GM12878 (cell line): ENCODE data around the gene PREB. TPM values are rescaled to one million over a fixed set of nuclear protein-coding genes. Genes with fewer than 3 reads are reported as not detected.

Experiments
- ATAC-seq: fragments of 200-7000 bp; cut with Tn5 transposase; 3 replicates; pipeline ENCODE4 v1.9.1; 2020; ENCODE audit warnings: mild to moderate bottlenecking, moderate library complexity
- BruUV-seq: library from RNA; stranded (reverse); fragments of 400-500 nt; replicated peaks from 2 replicates; lab custom pipeline; 2021; lab: Mats Ljungman, UMichigan
- CTCF ChIA-PET: fragments of 300-600 bp; sonication (Branson Sonifier 250); formaldehyde crosslinking; extraction: SDS; loops from one replicate; lab custom pipeline; 2021; ENCODE audit warnings: inconsistent platforms; lab: Yijun Ruan, JAX
- POLR2A ChIA-PET: fragments of 350-600 bp; formaldehyde crosslinking; extraction: SDS; loops from one replicate; lab custom pipeline; 2021; ENCODE audit warnings: inconsistent platforms; lab: Charles Lee
- RAD21 ChIA-PET: fragments of 300-600 bp; sonication (Branson Sonifier 250); formaldehyde crosslinking; loops from one replicate; lab custom pipeline; 2023; ENCODE audit warnings: antibody characterized with exemption; ENCODE audit not compliant: unreplicated experiment; lab: Charles Lee
- SMC1A ChIA-PET: fragments of 300-600 bp; sonication (Branson Sonifier 250); formaldehyde crosslinking; loops from one replicate; lab custom pipeline; 2023; ENCODE audit not compliant: unreplicated experiment, uncharacterized antibody; lab: Charles Lee
- DNase-seq: peaks from one replicate; pipeline ENCODE4 v3.0.0-alpha.2; 2011; ENCODE audit warnings: low read depth, low spot score
- FAIRE-seq: peaks from 3 replicates; lab custom pipeline; 2011; peaks lifted over from hg19 to GRCh38; lab: Jason Lieb, UNC
- H2AFZ ChIP-seq: 2 replicates; pipeline ENCODE4 v1.6.0; 2011; ENCODE audit warnings: low read depth, low read length, control low read depth; ENCODE audit not compliant: control insufficient read depth
- H3K27ac ChIP-seq: 2 replicates; pipeline ENCODE4 v1.5.1; 2011; ENCODE audit warnings: control low read depth; ENCODE audit not compliant: control insufficient read depth, insufficient read depth
- H3K27me3 ChIP-seq, 2 experiments: replicated peaks in 1 of 2; 2 replicates each; pipeline versions ENCODE4 v1.6.0 to v1.6.1; 2011; ENCODE audit warnings: low read length in 1 of 2; ENCODE audit not compliant: control insufficient read depth in 2 of 2, insufficient read depth in 2 of 2
- H3K36me3 ChIP-seq, 2 experiments: 2 replicates each; pipeline ENCODE4 v1.5.1; 2011; ENCODE audit warnings: low read length in 1 of 2; ENCODE audit not compliant: control insufficient read depth in 2 of 2, insufficient read depth in 2 of 2
- H3K4me1 ChIP-seq: 2 replicates; pipeline ENCODE4 v1.6.1; 2011; ENCODE audit warnings: mild to moderate bottlenecking, low read length, moderate library complexity, mixed read lengths; ENCODE audit not compliant: control insufficient read depth, insufficient read depth
- H3K4me2 ChIP-seq: 2 replicates; pipeline ENCODE4 v1.6.0; 2011; ENCODE audit warnings: control low read depth; ENCODE audit not compliant: control insufficient read depth, insufficient read depth
- H3K4me3 ChIP-seq: fragments of 200-600 bp; sonication (generic); 2 replicates; pipeline ENCODE4 v1.5.1; 2016
- H3K79me2 ChIP-seq: 2 replicates; pipeline ENCODE4 v1.6.0; 2011; ENCODE audit warnings: low read length; ENCODE audit not compliant: control insufficient read depth, insufficient read depth
- H3K9ac ChIP-seq: 2 replicates; pipeline ENCODE4 v1.8.0; 2011; ENCODE audit warnings: low read length, control low read depth, mixed read lengths; ENCODE audit not compliant: control insufficient read depth, insufficient read depth
- H3K9me3 ChIP-seq: replicated peaks from 3 replicates; pipeline ENCODE4 v1.5.1; 2011; ENCODE audit warnings: mild to moderate bottlenecking, low read length; ENCODE audit not compliant: control insufficient read depth, insufficient read depth
- H4K20me1 ChIP-seq: 2 replicates; pipeline ENCODE4 v1.6.0; 2011; ENCODE audit not compliant: control insufficient read depth, insufficient read depth
- CHD4 ChIP-seq: fragments of 200-600 bp; sonication (generic); IDR thresholded peaks from 2 replicates; pipeline ENCODE4 v1.6.1; 2016; ENCODE audit warnings: mild to moderate bottlenecking
- CTCF ChIP-seq, 3 experiments: IDR thresholded peaks in 2 of 3; conservative IDR thresholded peaks in 1 of 3; 2 replicates each; pipeline ENCODE4 v1.5.1; 2011; ENCODE audit warnings: low read depth in 3 of 3, low read length in 3 of 3, mild to moderate bottlenecking in 3 of 3, control low read depth in 2 of 3, moderate library complexity in 2 of 3, inconsistent platforms in 1 of 3, mixed read lengths in 1 of 3; ENCODE audit not compliant: control insufficient read depth in 2 of 3, insufficient read depth in 1 of 3; ENCODE audit errors: extremely low read depth in 1 of 3
- CUX1 ChIP-seq: IDR thresholded peaks from 2 replicates; pipeline ENCODE4 v1.6.1; 2012; ENCODE audit warnings: improper control_type of control experiment, low read depth, low read length; ENCODE audit not compliant: insufficient replicate concordance
- ESRRA ChIP-seq: IDR thresholded peaks from 2 replicates; pipeline ENCODE4 v1.6.1; 2012; ENCODE audit warnings: mild to moderate bottlenecking, low read length, improper control_type of control experiment
- ETV6 ChIP-seq, 2 experiments: fragments of 450-650 bp in 1 of 2; IDR thresholded peaks in 1 of 2; conservative IDR thresholded peaks in 1 of 2; 2 replicates each; pipeline ENCODE4 v1.6.1; 2014; ENCODE audit warnings: antibody characterized with exemption in 1 of 2, borderline replicate concordance in 1 of 2, low read depth in 1 of 2, mild to moderate bottlenecking in 1 of 2, moderate library complexity in 1 of 2
- GABPA ChIP-seq: IDR thresholded peaks from 2 replicates; pipeline ENCODE4 v1.6.1; 2014; ENCODE audit warnings: antibody characterized with exemption, low read depth, mild to moderate bottlenecking, inconsistent platforms
- HDAC6 ChIP-seq: fragments of 200-600 bp; sonication (generic); IDR thresholded peaks from one replicate; pipeline ENCODE4 v1.8.0; 2017; ENCODE audit warnings: antibody characterized with exemption; ENCODE audit not compliant: unreplicated experiment
- MYB ChIP-seq: fragments of 150-350 bp; IDR thresholded peaks from 2 replicates; pipeline ENCODE4 v1.6.1; 2014; ENCODE audit warnings: mild to moderate bottlenecking, low read depth, low read length, borderline replicate concordance
- RB1 ChIP-seq: fragments of 450-650 bp; formaldehyde crosslinking; IDR thresholded peaks from 2 replicates; pipeline ENCODE4 v1.6.1; 2017; ENCODE audit warnings: mild to moderate bottlenecking, borderline replicate concordance
- REST ChIP-seq: IDR thresholded peaks from 2 replicates; pipeline ENCODE4 v1.6.1; 2012; ENCODE audit warnings: mild to moderate bottlenecking, low read depth, low read length
- SMARCA5 ChIP-seq: fragments of 450-650 bp; IDR thresholded peaks from 2 replicates; pipeline ENCODE4 v1.6.1; 2017; ENCODE audit warnings: mild to moderate bottlenecking
- WRNIP1 ChIP-seq: IDR thresholded peaks from 2 replicates; pipeline ENCODE4 v1.6.1; 2011; ENCODE audit warnings: low read depth, low read length, improper control_type of control experiment, borderline replicate concordance
- WGBS: methylation state at CpG from one replicate; pipeline ENCODE4 v1.1.6; 2016; ENCODE audit warnings: low lambda C conversion rate; ENCODE audit not compliant: insufficient replicate concordance, insufficient coverage; ENCODE audit errors: missing lambda C conversion rate; 5-methylcytosine and 5-hydroxymethylcytosine counted together
- in situ Hi-C: fragments of 300-500 bp; cut with MboI; formaldehyde crosslinking; loops from 9 replicates; pipeline ENCODE4 v1.14.3; 2018; ENCODE audit warnings: mixed read lengths
- intact Hi-C: fragments of 100-400 bp; cut with micrococcal nuclease; formaldehyde crosslinking; loops from one replicate; pipeline ENCODE4 v1.14.2; 2022; ENCODE audit not compliant: unreplicated experiment
- polyA plus RNA-seq, 11 experiments: library from polyadenylated mRNA; depleted of rRNA in 4 of 11; unstranded in 6 of 11; stranded (reverse) in 5 of 11; fragments of >200 nt; fragmentation: Nextera tagmentation in 4 of 11; fragmentation: Illumina TruSeq in 1 of 11; extraction: Ambion mirVana in 4 of 11; extraction: Trizol in 1 of 11; gene quantifications; 1 replicate in 1 of 11; 2 replicates in 10 of 11; pipeline versions ENCODE4 v1.2.1 to v1.2.3, GENCODE V29; 2011 to 2016; ENCODE audit warnings: inconsistent platforms in 2 of 11, missing spikeins in 2 of 11, low read depth in 1 of 11
- total RNA-seq, 4 experiments: library from RNA; depleted of rRNA in 3 of 4; stranded (reverse); fragments of >200 nt in 3 of 4; fragmentation: Illumina TruSeq in 1 of 4; extraction: Trizol in 1 of 4; gene quantifications; 2 replicates each; pipeline versions ENCODE4 v1.2.1 to v1.2.3, GENCODE V29; 2013 to 2021

Gene PREB
- total and polyA plus RNA-seq, 10 of the 15 experiments (the other 5 are each of a cell fraction or from before 2014, with no cell fraction given) = 26.3 to 101 (median 52.7) TPM

- Histone ChIP-seq H3K4me3 (no peak overlapping the region), H3K4me1 (no peaks in the 10 kb centered on the region; the same call in 1 of the 2 replicates), H3K79me2 (no peaks in the 10 kb centered on the region), H3K9ac (no peak overlapping the region), H3K4me2 (no peak overlapping the region), H3K9me3 (no peaks in the 10 kb centered on the region), H4K20me1 (no peaks in the 10 kb centered on the region), H2AFZ (no peak overlapping the region), H3K27me3 (no peaks in the 10 kb centered on the region), H3K36me3 (no peaks in the 10 kb centered on the region; a peak in 1 of 4 replicates), H3K27ac (no peak overlapping the region)
- POLR2A ChIA-PET = no interaction called here
- RAD21 ChIA-PET = interaction anchor here (0.7 to 4.4 kb wide), 7 partner anchors 12 to 204 kb away, joined by 3 to 39 read pairs (median 7); partner anchors contain the start of gene KHK
- 84% methylated on average over 16 of the region's 19 CpGs for WGBS
- SMC1A ChIA-PET = interaction anchor here (1.0 to 4.7 kb wide), 6 partner anchors 12 to 203 kb away, joined by 3 to 19 read pairs (median 4); no protein-coding TSS in a partner anchor
- no TSS peak for BruUV-seq
- intact Hi-C loops (no loop called here), in situ Hi-C loops (loop anchor here (5.0 kb wide), 1 partner anchor 183 kb away; the partner anchor contains the start of gene TRIM54)
- DNase-seq (no peak), FAIRE-seq (no peak), ATAC-seq (no peak)
- CTCF ChIA-PET = interaction anchor here (0.7 to 9.3 kb wide), 14 partner anchors 22 to 583 kb away, joined by 3 to 132 read pairs (median 4); partner anchors contain the start of genes PREB and TRIM54
- TF ChIP-seq GABPA (no peak), REST (no peak), ESRRA (no peak), CTCF (IDR thresholded peaks at IDR 0.05 in 2 of 3, conservative IDR thresholded peaks at IDR 0.05 in 1 of 3; ENCODE audit: control insufficient read depth in 2 of 3, extremely low read depth in 1 of 3, insufficient read depth in 1 of 3, low read depth in 3 of 3, low read length in 3 of 3) (no peak), RB1 (no peak), CUX1 (no peak), CHD4 (no peak), HDAC6 (no peak), ETV6 (conservative IDR thresholded peaks at IDR 0.05 in 1 of 2, IDR thresholded peaks at IDR 0.05 in 1 of 2; ENCODE audit: borderline replicate concordance in 1 of 2, low read depth in 1 of 2) (no peak), WRNIP1 (no peak), MYB (no peak), SMARCA5 (no peak)
Measured at GRCh38 chr2:27099334-27099955, 35.0 kb downstream of the PREB start.
